IMR-90 (cell line): ENCODE results near the gene PLCXD1. TPM values are rescaled to one million over a fixed set of nuclear protein-coding genes. Genes with fewer than 3 reads are reported as not detected.

ENCODE experiments used
- ATAC-seq: fragments of 200-7000 bp; cut with Tn5 transposase; 2 replicates; pipeline ENCODE4 v1.9.1; 2020; ENCODE audit warnings: low read depth, mild to moderate bottlenecking, moderate library complexity
- BruUV-seq: library from RNA; stranded (reverse); fragments of 400-500 nt; replicated peaks from 2 replicates; lab custom pipeline; 2021; lab: Mats Ljungman, UMichigan
- CTCF ChIA-PET: fragments of 300-600 bp; formaldehyde crosslinking; extraction: SDS; loops from one replicate; lab custom pipeline; 2021; ENCODE audit warnings: antibody characterized with exemption; lab: Yijun Ruan, JAX
- POLR2A ChIA-PET: fragments of 300-600 bp; sonication (Branson Sonifier 250); formaldehyde crosslinking; loops from one replicate; lab custom pipeline; 2022; ENCODE audit warnings: antibody characterized with exemption; ENCODE audit not compliant: unreplicated experiment; lab: Charles Lee
- DNase-seq: peaks from one replicate; pipeline ENCODE4 v3.0.0; 2013
- H2AFZ ChIP-seq: replicated peaks from 2 replicates; pipeline ENCODE3; 2013; ENCODE audit warnings: low read length, mild to moderate bottlenecking; ENCODE audit not compliant: poor library complexity
- H2AK5ac ChIP-seq: 2 replicates; pipeline ENCODE4 v1.6.1; 2013; ENCODE audit warnings: low read depth, low read length, inconsistent platforms
- H2AK9ac ChIP-seq: replicated peaks from 2 replicates; pipeline ENCODE3; 2013; ENCODE audit warnings: mild to moderate bottlenecking, low read depth, low read length, moderate library complexity; ENCODE audit not compliant: poor library complexity
- H2BK120ac ChIP-seq: 2 replicates; pipeline ENCODE4 v1.6.1; 2013; ENCODE audit warnings: low read depth, low read length, inconsistent platforms
- H2BK15ac ChIP-seq: 3 replicates; pipeline ENCODE4 v1.6.1; 2013; ENCODE audit warnings: low read depth, low read length, inconsistent platforms
- H2BK20ac ChIP-seq: 2 replicates; pipeline ENCODE4 v1.6.1; 2013; ENCODE audit warnings: low read depth, mild to moderate bottlenecking, inconsistent platforms, low read length, moderate library complexity
- H2BK5ac ChIP-seq: 2 replicates; pipeline ENCODE4 v1.6.1; 2013; ENCODE audit warnings: mild to moderate bottlenecking, low read depth, low read length, inconsistent platforms; ENCODE audit not compliant: poor library complexity, severe bottlenecking
- H3K14ac ChIP-seq: replicated peaks from 2 replicates; pipeline ENCODE4 v1.6.1; 2013; ENCODE audit warnings: low read depth, low read length, inconsistent platforms
- H3K18ac ChIP-seq: 2 replicates; pipeline ENCODE4 v1.6.1; 2013; ENCODE audit warnings: low read depth, low read length, control low read depth
- H3K23ac ChIP-seq: 2 replicates; pipeline ENCODE4 v1.6.1; 2013; ENCODE audit warnings: low read depth, low read length, inconsistent platforms
- H3K27ac ChIP-seq: 2 replicates; pipeline ENCODE4 v1.5.1; 2013; ENCODE audit warnings: mild to moderate bottlenecking, control low read depth, low read length; ENCODE audit not compliant: insufficient read depth
- H3K27me3 ChIP-seq: 2 replicates; pipeline ENCODE4 v1.6.1; 2013; ENCODE audit warnings: low read length; ENCODE audit not compliant: control insufficient read depth, insufficient read depth
- H3K36me3 ChIP-seq: 2 replicates; pipeline ENCODE4 v1.6.1; 2013; ENCODE audit warnings: low read length, mixed read lengths; ENCODE audit not compliant: control insufficient read depth, insufficient read depth
- H3K4ac ChIP-seq: 2 replicates; pipeline ENCODE4 v1.6.1; 2013; ENCODE audit warnings: low read depth, low read length, inconsistent platforms
- H3K4me1 ChIP-seq: 2 replicates; pipeline ENCODE4 v1.6.1; 2013; ENCODE audit warnings: low read length, mixed read lengths; ENCODE audit not compliant: control insufficient read depth, insufficient read depth
- H3K4me2 ChIP-seq: 2 replicates; pipeline ENCODE4 v1.6.1; 2013; ENCODE audit warnings: low read depth, mild to moderate bottlenecking, control low read depth, low read length, moderate library complexity
- H3K4me3 ChIP-seq: 2 replicates; pipeline ENCODE4 v1.5.1; 2013; ENCODE audit warnings: low read depth, mild to moderate bottlenecking, control low read depth, low read length, moderate library complexity; ENCODE audit not compliant: insufficient read depth
- H3K56ac ChIP-seq: 2 replicates; pipeline ENCODE4 v1.6.1; 2013; ENCODE audit warnings: low read length, inconsistent platforms; ENCODE audit not compliant: insufficient read depth; ENCODE audit errors: extremely low read depth
- H3K79me1 ChIP-seq, 2 experiments: 2 replicates each; pipeline ENCODE4 v1.6.1; 2013; ENCODE audit warnings: low read length in 2 of 2, inconsistent platforms in 1 of 2, low read depth in 1 of 2
- H3K9ac ChIP-seq: 2 replicates; pipeline ENCODE4 v1.6.1; 2013; ENCODE audit warnings: low read depth, low read length, control low read depth
- H3K9me1 ChIP-seq: 2 replicates; pipeline ENCODE4 v1.6.1; 2013; ENCODE audit warnings: low read length, inconsistent platforms; ENCODE audit not compliant: insufficient read depth
- H3K9me3 ChIP-seq: 2 replicates; pipeline ENCODE4 v1.6.1; 2013; ENCODE audit warnings: low read length; ENCODE audit not compliant: control insufficient read depth, insufficient read depth
- H4K20me1 ChIP-seq: 2 replicates; pipeline ENCODE4 v1.6.1; 2013; ENCODE audit warnings: low read length, inconsistent platforms; ENCODE audit not compliant: insufficient read depth
- H4K5ac ChIP-seq: 2 replicates; pipeline ENCODE4 v1.6.1; 2013; ENCODE audit warnings: mild to moderate bottlenecking, low read depth, low read length, control low read depth
- H4K8ac ChIP-seq, 2 experiments: 2 replicates each; pipeline ENCODE4 v1.6.1; 2013; ENCODE audit warnings: low read depth in 2 of 2, low read length in 2 of 2, control low read depth in 1 of 2, inconsistent platforms in 1 of 2
- H4K91ac ChIP-seq: 2 replicates; pipeline ENCODE4 v1.6.1; 2013; ENCODE audit warnings: low read depth, low read length, inconsistent platforms; ENCODE audit not compliant: insufficient read depth
- ELK1 ChIP-seq: fragments of 150-350 bp; IDR thresholded peaks from 2 replicates; pipeline ENCODE4 v1.6.1; 2016; ENCODE audit warnings: low read depth, mild to moderate bottlenecking, low read length, moderate library complexity, borderline replicate concordance
- FOS ChIP-seq: fragments of 150-350 bp; IDR thresholded peaks from 2 replicates; pipeline ENCODE4 v1.6.1; 2016; ENCODE audit warnings: low read depth, low read length
- RAD21 ChIP-seq: IDR thresholded peaks from 2 replicates; pipeline ENCODE4 v1.6.1; 2012; ENCODE audit warnings: low read length, improper control_type of control experiment
- RFX5 ChIP-seq: IDR thresholded peaks from 2 replicates; pipeline ENCODE4 v1.8.0; 2012; ENCODE audit warnings: low read depth, mild to moderate bottlenecking, low read length, moderate library complexity
- WGBS, 2 experiments: methylation state at CpG; one replicate each; pipeline versions ENCODE4 v1.1.5 to v1.1.7; 2013; ENCODE audit warnings: missing lambda C conversion rate in 2 of 2; ENCODE audit not compliant: insufficient read length in 1 of 2; ENCODE audit errors: extremely low coverage in 2 of 2; 5-methylcytosine and 5-hydroxymethylcytosine counted together
- dilution Hi-C: fragments of 300-500 bp; cut with HindIII; formaldehyde crosslinking; loops from one replicate; pipeline ENCODE4 v1.14.3; 2018; ENCODE audit warnings: low sequenced_read_pairs; ENCODE audit not compliant: unreplicated experiment
- in situ Hi-C: fragments of 300-500 bp; cut with MboI; formaldehyde crosslinking; loops from 3 replicates; pipeline ENCODE4 v1.14.3; 2019; ENCODE audit warnings: low sequenced_read_pairs, inconsistent platforms, mixed read lengths
- intact Hi-C: fragments of 100-400 bp; cut with micrococcal nuclease; formaldehyde crosslinking; loops from 2 replicates; pipeline ENCODE4 v1.10.0; 2022
- polyA plus RNA-seq, 3 experiments: library from polyadenylated mRNA; depleted of rRNA; stranded (reverse); fragments of >200 nt; gene quantifications; 2 replicates each; pipeline ENCODE4 v1.2.3, GENCODE V29; 2012; ENCODE audit warnings: low replicate concordance in 1 of 3
- total RNA-seq: library from RNA; depleted of rRNA; stranded (reverse); fragments of >200 nt; gene quantifications from 2 replicates; pipeline ENCODE4 v1.2.3, GENCODE V29; 2012

PLCXD1 gene
- total and polyA plus RNA-seq, 2 of the 4 experiments (the other 2 are of a cell fraction) = 16.7 to 17.7 TPM

GRCh38 chrX:252244-252956, 28.8 kb upstream of the PLCXD1 start:
- dilution Hi-C loops (no loop called here), in situ Hi-C loops (no loop called here), intact Hi-C loops (no loop called here)
- no peak overlapping the region for H2BK5ac ChIP-seq
- no peak overlapping the region for H3K18ac ChIP-seq
- WGBS, 2 experiments = 54% methylated on average over 6 of the region's 12 CpGs; no CpG with 5 or more reads in 1 of the 2 experiments
- H3K23ac ChIP-seq = no peak overlapping the region
- no peaks in the 10 kb centered on the region for H3K79me1 ChIP-seq
- H3K27me3 ChIP-seq = no peaks in the 10 kb centered on the region
- H3K56ac ChIP-seq = no peak overlapping the region
- no peak overlapping the region for H2BK20ac ChIP-seq
- H3K9me1 ChIP-seq = no peaks in the 10 kb centered on the region
- H3K9me3 ChIP-seq = peaks cover 4% of the 10 kb centered on the region; the same call in 1 of the 2 replicates
- H3K4ac ChIP-seq = no peak overlapping the region
- no peak overlapping the region for H3K14ac ChIP-seq
- no peak overlapping the region for H4K91ac ChIP-seq
- H3K9ac ChIP-seq = no peak overlapping the region
- ChIA-PET POLR2A (no interaction called here), CTCF (no interaction called here)
- no peak for DNase-seq
- H2AFZ ChIP-seq = no peak overlapping the region
- H3K27ac ChIP-seq = no peak overlapping the region
- H4K20me1 ChIP-seq = no peaks in the 10 kb centered on the region
- no peak overlapping the region for H2BK120ac ChIP-seq
- H3K4me3 ChIP-seq = no peak overlapping the region
- H2AK9ac ChIP-seq = no peak overlapping the region
- no peak overlapping the region for H4K8ac ChIP-seq
- no peak overlapping the region for H3K4me2 ChIP-seq
- H2BK15ac ChIP-seq = no peak overlapping the region
- no peak overlapping the region for H2AK5ac ChIP-seq
- TF ChIP-seq FOS = no peak
- no peak for TF ChIP-seq ELK1
- no peak for TF ChIP-seq RFX5
- TF ChIP-seq RAD21 = no peak
- no peaks in the 10 kb centered on the region for H3K36me3 ChIP-seq
- H4K5ac ChIP-seq = no peak overlapping the region
- BruUV-seq = no TSS peak
- no peaks in the 10 kb centered on the region for H3K4me1 ChIP-seq
- ATAC-seq = no peak
